Smooth muscle cell (in vitro differentiated cells): Measurements from ENCODE around the gene SEMA3A. TPM values are rescaled to one million over a fixed set of nuclear protein-coding genes. Genes with fewer than 3 reads are reported as not detected.

Experiments
- DNase-seq: peaks from one replicate; lab custom pipeline; 2025; ENCODE audit not compliant: unreplicated experiment; lab: John Stamatoyannopoulos, UW
- H2AFZ ChIP-seq: fragments of 200-600 bp; sonication (generic); 2 replicates; pipeline ENCODE4 v1.6.0; 2016; ENCODE audit warnings: antibody characterized with exemption, low read depth, mild to moderate bottlenecking
- H3F3A ChIP-seq: fragments of 200-600 bp; sonication (generic); 2 replicates; pipeline ENCODE4 v1.6.0; 2017; ENCODE audit warnings: antibody characterized with exemption, low read depth
- H3K27ac ChIP-seq: fragments of 200-600 bp; sonication (generic); 2 replicates; pipeline ENCODE4 v1.5.1; 2016; ENCODE audit warnings: low read depth, mild to moderate bottlenecking
- H3K27me3 ChIP-seq: fragments of 200-600 bp; sonication (generic); 2 replicates; pipeline ENCODE4 v1.6.1; 2016; ENCODE audit warnings: low read depth, mild to moderate bottlenecking
- H3K36me3 ChIP-seq: fragments of 200-600 bp; sonication (generic); 2 replicates; pipeline ENCODE4 v1.5.1; 2016; ENCODE audit warnings: low read depth
- H3K4me1 ChIP-seq: fragments of 200-600 bp; sonication (generic); 2 replicates; pipeline ENCODE4 v1.5.1; 2016; ENCODE audit warnings: low read depth
- H3K4me2 ChIP-seq: fragments of 200-600 bp; sonication (generic); 2 replicates; pipeline ENCODE4 v1.6.0; 2016; ENCODE audit warnings: mild to moderate bottlenecking
- H3K4me3 ChIP-seq: fragments of 200-600 bp; sonication (generic); 2 replicates; pipeline ENCODE4 v1.5.1; 2016; ENCODE audit warnings: mild to moderate bottlenecking
- H3K79me2 ChIP-seq: fragments of 200-600 bp; sonication (generic); 2 replicates; pipeline ENCODE4 v1.6.0; 2016; ENCODE audit warnings: low read depth, mild to moderate bottlenecking
- H3K9ac ChIP-seq: fragments of 200-600 bp; sonication (generic); 2 replicates; pipeline ENCODE4 v1.6.0; 2016; ENCODE audit warnings: low read depth
- H3K9me3 ChIP-seq: fragments of 200-600 bp; sonication (generic); replicated peaks from 2 replicates; pipeline ENCODE4 v1.5.1; 2016; ENCODE audit warnings: low read depth
- H4K20me1 ChIP-seq: fragments of 200-600 bp; sonication (generic); 2 replicates; pipeline ENCODE4 v1.6.0; 2016; ENCODE audit warnings: low read depth
- CTCF ChIP-seq: fragments of 200-600 bp; sonication (generic); IDR thresholded peaks from 2 replicates; pipeline ENCODE4 v1.5.1; 2017; ENCODE audit warnings: borderline replicate concordance, mild to moderate bottlenecking, antibody characterized with exemption; ENCODE audit not compliant: insufficient read depth, poor library complexity, severe bottlenecking
- WGBS: methylation state at CpG from one replicate; pipeline ENCODE4 v1.1.7; 2016; ENCODE audit warnings: low lambda C conversion rate; 5-methylcytosine and 5-hydroxymethylcytosine counted together
- polyA plus RNA-seq: library from polyadenylated mRNA; unstranded; fragments of >200 nt; fragmentation: Nextera tagmentation; extraction: Ambion mirVana; gene quantifications from 2 replicates; pipeline ENCODE4 v1.2.1, GENCODE V29; 2016
- total RNA-seq: library from RNA; depleted of rRNA; stranded (reverse); fragments of >200 nt; gene quantifications from 2 replicates; pipeline ENCODE4 v1.2.3, GENCODE V29; 2014

SEMA3A gene
- total and polyA plus RNA-seq, 2 experiments from 2014 or later: 8.3 to 34.6 TPM

- no peak overlapping the region for H2AFZ ChIP-seq
- H4K20me1 ChIP-seq: no peaks in the 10 kb centered on the region
- no peak for TF ChIP-seq CTCF
- H3K27ac ChIP-seq: peak overlapping the region; percentile 91
- WGBS: 71% methylated on average over 3 of the region's 3 CpGs
- no peaks in the 10 kb centered on the region for H3K9me3 ChIP-seq
- no peaks in the 10 kb centered on the region for H3K36me3 ChIP-seq
- peak overlapping the region; percentile 32 for H3K9ac ChIP-seq
- H3K79me2 ChIP-seq: no peaks in the 10 kb centered on the region
- H3K4me1 ChIP-seq: peaks cover 16% of the 10 kb centered on the region
- H3K4me3 ChIP-seq: no peak overlapping the region
- no peak for DNase-seq
- H3F3A ChIP-seq: peaks cover 18% of the 10 kb centered on the region
- H3K4me2 ChIP-seq: peak overlapping the region; percentile 0
- no peaks in the 10 kb centered on the region for H3K27me3 ChIP-seq
Observed at GRCh38 chr7:84236398-84236797, 41.8 kb upstream of the SEMA3A start.

GRCh38 chr7:84232646-84233045, 38.1 kb upstream of the SEMA3A start:
- H3K27me3 ChIP-seq: no peaks in the 10 kb centered on the region
- H3K79me2 ChIP-seq: no peaks in the 10 kb centered on the region
- TF ChIP-seq CTCF: no peak
- no peak for DNase-seq
- WGBS: 43% methylated on average over 1 of the region's 1 CpG
- H3K4me3 ChIP-seq: no peak overlapping the region
- H3K27ac ChIP-seq: peak overlapping the region; percentile 98
- peaks cover 26% of the 10 kb centered on the region for H3F3A ChIP-seq
- peak overlapping the region; percentile 18 for H2AFZ ChIP-seq
- no peaks in the 10 kb centered on the region for H3K9me3 ChIP-seq
- H3K4me1 ChIP-seq: peaks cover 52% of the 10 kb centered on the region
- no peaks in the 10 kb centered on the region for H3K36me3 ChIP-seq
- no peaks in the 10 kb centered on the region for H4K20me1 ChIP-seq
- peak overlapping the region; percentile 27 for H3K9ac ChIP-seq
- H3K4me2 ChIP-seq: peak overlapping the region; percentile 4

- H4K20me1 ChIP-seq: no peaks in the 10 kb centered on the region
- H3K27ac ChIP-seq: peak overlapping the region; percentile 98
- H3K36me3 ChIP-seq: no peaks in the 10 kb centered on the region
- peak overlapping the region; percentile 67 for H3K9ac ChIP-seq
- H3K4me2 ChIP-seq: peak overlapping the region; percentile 64
- TF ChIP-seq CTCF: no peak
- H3F3A ChIP-seq: peaks cover 26% of the 10 kb centered on the region
- DNase-seq: no peak
- H2AFZ ChIP-seq: peak overlapping the region; percentile 81
- no peaks in the 10 kb centered on the region for H3K9me3 ChIP-seq
- no peak overlapping the region for H3K4me3 ChIP-seq
- no peaks in the 10 kb centered on the region for H3K27me3 ChIP-seq
- peaks cover 59% of the 10 kb centered on the region for H3K4me1 ChIP-seq
- no peaks in the 10 kb centered on the region for H3K79me2 ChIP-seq
Observed at GRCh38 chr7:84231157-84231556, 36.6 kb upstream of the SEMA3A start.

- peak overlapping the region; percentile 98 for H3K27ac ChIP-seq
Observed at GRCh38 chr7:84230491-84230890, 35.9 kb upstream of the SEMA3A start.

More at GRCh38 chr7:84230491-84230890, 35.9 kb upstream of the SEMA3A start:
- H3K27me3 ChIP-seq: no peaks in the 10 kb centered on the region
- peak overlapping the region; percentile 43 for H3K9ac ChIP-seq
- H3K79me2 ChIP-seq: no peaks in the 10 kb centered on the region
- H3F3A ChIP-seq: peaks cover 26% of the 10 kb centered on the region
- H3K4me3 ChIP-seq: no peak overlapping the region
- 19% methylated on average over 3 of the region's 3 CpGs for WGBS
- no peaks in the 10 kb centered on the region for H3K36me3 ChIP-seq
- no peaks in the 10 kb centered on the region for H3K9me3 ChIP-seq
- peaks cover 59% of the 10 kb centered on the region for H3K4me1 ChIP-seq
- no peak for DNase-seq
- peak overlapping the region; percentile 56 for H2AFZ ChIP-seq
- TF ChIP-seq CTCF: no peak
- no peaks in the 10 kb centered on the region for H4K20me1 ChIP-seq
- H3K4me2 ChIP-seq: peak overlapping the region; percentile 64
